ENCODE data around the gene NR3C2.

Gene NR3C2

DNA sequence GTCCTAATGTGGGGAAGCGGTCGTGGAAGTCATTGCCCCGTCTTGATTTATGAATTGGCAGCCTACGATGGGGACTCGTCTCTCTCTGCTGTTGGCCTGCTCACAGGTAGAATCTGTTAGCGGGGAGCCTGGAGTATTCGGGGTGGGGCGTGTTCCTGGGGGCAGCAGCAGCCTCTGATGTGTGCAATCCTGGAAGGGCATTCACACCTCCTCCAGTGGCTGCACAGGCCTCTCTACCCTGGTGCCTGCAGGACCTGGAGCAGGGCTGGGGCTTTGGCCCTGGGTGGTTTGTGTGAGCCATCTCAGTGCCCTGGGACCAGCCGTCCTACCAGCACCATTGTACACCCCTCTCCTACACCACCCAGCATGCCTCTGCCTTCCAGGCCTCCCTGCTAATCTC is 369.4 kb downstream of the NR3C2 start:
- no peak for DNase-seq (ENCODE audit: low read depth)

DNA sequence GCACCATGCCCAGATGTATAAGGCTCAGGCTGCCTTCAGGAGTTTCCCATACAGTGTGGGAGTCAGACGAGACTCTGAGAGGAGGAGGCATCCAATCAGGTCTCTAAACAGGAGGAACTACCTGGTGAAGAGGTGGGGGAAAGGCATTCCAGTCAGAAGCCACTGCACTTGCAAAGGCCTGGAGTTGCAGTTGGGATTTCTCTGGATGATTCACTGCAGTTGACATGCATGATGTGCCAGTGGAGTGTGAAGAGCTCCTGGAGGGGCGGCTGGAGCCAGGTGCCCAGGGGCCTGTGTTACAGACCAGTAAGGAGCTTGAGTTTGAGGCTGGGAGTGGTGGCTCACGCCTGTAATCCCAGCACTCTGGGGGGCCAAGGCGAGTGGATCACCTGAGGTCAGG is 371.2 kb downstream of the NR3C2 start:
- no peak for DNase-seq (ENCODE audit: low read depth)

DNA sequence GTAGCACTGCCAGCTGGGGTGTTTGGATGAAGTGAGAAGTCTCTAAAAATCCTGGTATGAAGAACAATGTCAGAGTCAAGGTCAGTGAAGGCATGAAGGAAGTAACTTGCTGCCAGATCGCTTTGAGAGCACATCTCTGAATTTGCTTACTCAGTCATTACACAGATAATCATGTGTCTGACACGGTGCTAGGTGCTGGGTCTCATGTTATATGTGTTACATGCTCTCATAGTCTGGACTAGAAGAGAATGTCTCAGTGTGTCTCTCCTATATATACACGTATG is 372.4 kb downstream of the NR3C2 start:
- DNase-seq (ENCODE audit: low read depth): no peak

DNA sequence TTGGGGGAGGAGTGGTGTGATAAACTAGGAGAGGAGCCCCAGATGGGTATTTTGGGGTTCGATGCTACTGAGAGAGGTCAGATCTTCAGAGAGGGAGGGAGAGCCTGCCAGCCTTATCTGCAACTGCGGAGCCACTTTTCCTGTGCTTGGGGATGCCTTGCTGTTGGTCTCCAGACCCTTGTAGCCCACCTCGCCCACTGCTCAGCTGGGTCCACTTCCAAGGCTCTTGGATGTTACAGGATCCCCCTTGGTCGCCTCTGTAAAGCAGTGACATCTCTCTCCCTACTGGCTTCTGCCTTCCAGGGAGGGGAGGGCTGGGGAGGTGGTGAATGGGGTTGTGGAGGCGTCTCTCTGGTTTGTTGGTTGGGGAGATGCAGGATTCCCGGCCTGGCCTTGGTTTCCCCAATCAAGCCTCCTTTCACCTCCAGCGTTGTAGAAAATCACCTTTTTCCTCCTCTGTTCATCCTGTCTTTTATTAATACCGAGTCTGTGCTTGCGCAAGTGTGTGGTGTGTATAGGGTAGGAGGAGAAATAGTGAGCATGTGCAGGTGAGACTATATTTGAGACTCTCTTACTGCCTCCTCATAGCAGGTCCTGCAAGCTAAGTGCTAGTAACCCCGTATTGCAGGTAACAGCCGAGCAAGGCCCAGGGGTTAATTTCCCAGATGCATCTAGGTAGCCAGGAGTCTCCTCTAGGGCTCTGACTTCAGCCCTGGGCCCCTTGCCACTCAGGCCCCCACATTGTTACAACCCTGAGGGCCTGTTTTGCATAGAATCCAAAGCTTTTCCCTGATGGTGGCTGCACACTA is 372.9 kb downstream of the NR3C2 start:
- no peak for DNase-seq (ENCODE audit: low read depth)

DNA sequence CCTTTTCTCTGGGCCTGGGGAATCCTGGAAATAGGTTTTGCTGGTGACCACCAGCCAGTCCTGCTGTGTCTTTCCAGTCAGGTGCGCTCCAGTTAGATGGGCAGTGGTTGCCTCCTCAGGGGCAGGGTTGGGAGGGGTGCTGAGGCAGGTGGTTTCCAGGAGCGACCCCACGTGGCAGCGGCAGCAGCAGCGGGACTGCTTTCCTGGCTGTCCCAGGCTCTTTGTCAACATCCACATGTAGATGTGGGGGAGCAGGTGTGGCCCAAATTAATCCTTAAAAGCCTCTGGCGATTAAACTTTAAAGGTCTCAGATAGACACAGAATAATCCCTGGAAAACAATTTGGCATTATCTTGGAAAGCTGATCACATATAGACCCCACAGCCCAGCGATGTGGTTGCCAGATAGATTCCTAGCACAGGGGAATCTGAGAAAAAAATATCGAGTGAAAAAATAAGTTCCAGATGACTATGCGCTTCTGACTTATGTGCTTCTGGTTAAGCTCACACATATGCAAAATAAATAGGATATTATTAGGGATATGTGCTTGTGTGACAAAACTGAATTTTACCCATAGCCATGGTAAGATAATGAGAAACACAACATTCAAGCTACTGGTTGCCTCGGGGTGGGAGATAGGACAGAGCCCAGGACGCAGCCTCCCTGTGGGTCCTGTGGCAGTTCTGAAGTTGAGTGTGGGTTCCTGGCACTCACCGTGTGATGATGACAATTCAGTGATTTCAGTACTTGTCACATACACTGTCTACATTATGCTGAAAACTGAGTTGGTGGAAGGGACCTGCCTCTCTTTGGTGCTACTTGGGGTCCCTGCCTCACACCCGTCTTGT is 373.9 kb downstream of the NR3C2 start:
- no peak for DNase-seq (ENCODE audit: low read depth)

DNA sequence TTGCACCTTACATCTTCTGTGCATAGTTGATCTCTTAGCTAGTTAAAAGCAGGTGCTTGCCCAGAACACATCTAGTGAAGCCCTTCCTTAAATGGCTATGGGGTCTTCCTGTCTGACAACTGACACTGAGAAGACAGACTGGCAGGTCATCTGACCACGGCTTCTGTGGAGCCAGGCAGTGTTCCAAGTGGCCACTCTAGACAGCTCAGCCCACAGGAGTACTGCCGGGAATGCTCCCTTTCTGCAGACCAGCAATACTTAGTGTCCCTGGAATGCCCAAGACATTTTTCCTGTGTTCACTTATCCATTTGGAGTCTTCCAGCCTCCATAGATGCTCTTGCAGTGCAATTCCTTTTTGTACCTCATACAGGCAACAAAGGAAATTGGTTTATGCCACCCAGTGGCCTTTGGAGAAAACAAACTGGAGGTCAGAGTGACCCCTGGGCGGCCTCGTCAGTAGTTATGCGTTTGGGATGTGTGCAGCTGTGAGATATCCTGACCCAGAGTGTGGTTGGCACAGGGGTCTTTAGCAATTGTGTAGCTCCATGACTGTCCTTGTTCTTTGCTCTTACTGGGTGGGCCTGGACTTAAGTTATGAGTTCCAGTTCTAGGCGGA is 374.8 kb downstream of the NR3C2 start:
- DNase-seq (ENCODE audit: low read depth): no peak

DNA sequence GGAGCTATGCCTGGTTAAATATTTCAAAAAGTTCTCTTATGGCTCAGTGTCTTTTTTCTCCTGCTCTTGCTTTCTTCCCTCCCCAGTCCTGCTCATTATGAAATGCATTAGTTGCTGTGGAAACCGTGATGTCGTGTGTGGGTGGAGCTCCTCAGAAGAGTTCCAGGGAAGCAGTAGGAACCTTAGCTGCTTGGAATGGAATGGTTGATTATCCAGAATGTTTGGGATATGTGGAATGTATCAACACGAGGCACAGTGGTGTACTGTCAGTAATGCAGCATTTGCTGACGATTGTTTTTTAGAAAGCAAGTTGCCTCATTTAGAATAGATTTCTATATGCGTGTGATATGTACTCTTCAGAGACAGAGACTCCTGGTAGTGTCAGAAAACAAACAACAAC is 377.1 kb downstream of the NR3C2 start:
- no peak for DNase-seq (ENCODE audit: low read depth)

DNA sequence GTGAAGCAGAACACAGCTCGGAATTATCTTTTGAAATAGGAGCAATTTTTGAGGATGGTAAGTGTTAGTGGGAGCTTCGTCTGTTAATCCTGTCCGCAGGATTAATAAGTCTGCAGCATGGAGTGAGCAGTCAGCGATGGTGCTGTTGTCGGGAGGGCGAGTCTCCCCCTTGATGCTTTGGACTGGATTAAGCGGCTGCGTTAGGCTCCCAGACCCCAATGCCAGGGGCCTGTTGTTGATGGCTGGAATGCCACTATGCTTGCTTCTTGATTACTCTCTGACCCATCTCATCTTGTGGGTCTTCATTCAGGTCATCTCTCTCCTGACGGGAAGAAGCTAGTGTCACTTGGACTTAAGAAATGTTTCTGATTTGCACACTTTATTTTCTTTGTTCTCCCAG is 377.8 kb downstream of the NR3C2 start:
- no peak for DNase-seq (ENCODE audit: low read depth)

DNA sequence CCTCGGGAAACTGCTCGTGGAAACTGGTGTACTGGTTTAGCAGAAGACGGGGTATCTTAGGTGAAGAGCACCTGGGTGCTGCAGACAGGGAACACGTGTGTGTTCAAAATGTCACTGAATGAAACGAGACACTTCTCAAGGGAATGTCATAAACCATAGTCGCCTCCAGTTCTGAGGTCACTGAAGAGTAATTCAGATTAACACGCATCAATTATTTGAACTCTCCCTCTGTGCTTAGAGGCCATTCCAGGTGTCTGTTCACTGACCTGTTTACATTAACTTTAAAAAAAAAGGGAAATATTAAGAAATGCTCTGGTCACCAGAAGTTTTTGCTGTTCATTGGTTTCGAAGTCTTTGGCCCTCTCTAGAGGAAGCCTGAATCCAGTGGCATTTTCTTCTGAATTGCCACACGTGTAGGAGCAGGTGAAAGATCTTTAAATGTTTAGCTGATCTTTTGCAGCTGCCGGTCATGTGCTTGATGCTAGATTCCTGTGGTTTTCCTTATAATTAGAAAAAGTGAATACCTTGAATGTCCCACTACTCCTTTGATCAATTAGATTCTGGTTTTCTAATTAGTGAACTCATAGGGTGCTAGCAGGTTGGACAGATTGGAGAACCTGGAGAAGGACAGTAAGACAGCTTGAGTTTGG is 379.8 kb downstream of the NR3C2 start:
- no peak for DNase-seq (ENCODE audit: low read depth)

DNA sequence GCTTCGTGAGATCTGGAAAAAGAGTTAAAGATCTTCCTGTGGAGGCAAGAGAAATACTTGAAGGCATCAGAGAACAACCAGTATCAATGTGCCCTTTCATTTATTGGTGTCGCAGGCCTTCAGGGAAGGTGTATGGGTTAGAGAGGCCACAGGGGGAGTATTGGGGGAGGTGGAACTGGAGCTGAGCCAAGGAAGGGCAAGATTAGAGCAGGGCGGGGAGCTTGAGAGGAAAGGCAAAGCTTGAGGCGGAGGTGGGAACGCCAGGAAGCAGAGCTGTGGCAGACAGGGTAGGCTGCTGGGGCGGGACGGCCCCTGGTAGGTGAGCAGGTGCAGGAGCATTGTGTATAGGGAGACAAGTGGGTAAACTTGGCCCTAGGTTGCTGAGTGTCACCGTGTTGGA is 380.4 kb downstream of the NR3C2 start:
- no peak for DNase-seq (ENCODE audit: low read depth)

DNA sequence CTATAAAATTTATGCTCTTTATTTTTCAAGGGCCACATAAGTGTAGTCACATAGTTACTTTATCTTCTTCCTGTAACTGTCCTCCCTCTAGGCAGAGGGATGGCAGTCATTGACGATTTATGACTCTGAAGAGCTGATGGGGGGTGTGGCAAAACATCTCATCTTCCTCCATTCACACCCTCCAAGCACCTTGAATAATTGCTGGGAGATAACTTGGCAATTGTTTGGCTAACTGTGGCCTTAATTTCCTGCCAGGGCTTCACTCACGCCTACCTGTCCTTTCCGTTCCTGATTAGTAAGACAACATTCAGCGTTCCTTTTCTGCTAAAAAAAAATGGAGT is 381.1 kb downstream of the NR3C2 start:
- no peak for DNase-seq (ENCODE audit: low read depth)

DNA sequence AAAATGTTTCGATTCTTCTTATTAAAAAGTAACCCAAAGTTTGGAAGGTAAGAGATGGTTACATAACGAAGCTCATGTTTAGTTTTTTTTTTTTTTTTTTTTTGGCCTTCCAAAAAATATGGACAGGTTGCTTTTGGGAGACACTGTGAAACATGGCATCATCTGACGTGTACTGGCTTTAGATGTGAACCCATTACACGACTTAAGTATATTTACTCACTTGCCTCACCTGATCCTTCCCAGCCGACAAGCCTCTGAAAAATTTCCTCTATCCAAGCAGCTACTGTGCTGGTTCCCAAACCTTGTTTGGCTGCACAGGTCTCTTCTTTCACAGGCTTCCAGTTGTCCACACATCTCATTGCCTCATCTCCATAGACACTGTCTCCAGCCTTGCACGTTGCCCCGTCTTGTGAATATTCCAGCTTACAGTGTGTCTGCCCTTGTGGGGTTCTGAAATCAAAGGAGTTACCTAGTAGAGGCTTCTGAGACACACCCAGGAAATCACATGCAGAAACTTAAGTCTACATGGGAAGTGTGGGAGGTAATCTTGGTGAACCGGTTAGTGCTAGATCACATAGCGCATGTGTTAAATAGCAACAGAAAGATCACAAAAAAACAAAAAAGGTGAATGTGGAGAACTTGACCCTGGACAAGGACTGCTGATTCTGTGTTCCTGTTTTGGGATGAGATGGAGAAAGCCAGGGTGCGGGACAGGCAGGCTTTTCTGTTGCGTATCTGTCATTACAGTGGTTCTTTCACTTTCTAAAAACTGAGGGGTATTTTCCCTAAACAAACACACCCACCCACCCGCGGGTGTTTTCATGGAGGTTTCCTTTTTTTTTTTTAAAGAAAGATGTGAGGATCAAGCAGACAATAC is 381.7 kb downstream of the NR3C2 start:
- DNase-seq (ENCODE audit: low read depth): no peak

DNA sequence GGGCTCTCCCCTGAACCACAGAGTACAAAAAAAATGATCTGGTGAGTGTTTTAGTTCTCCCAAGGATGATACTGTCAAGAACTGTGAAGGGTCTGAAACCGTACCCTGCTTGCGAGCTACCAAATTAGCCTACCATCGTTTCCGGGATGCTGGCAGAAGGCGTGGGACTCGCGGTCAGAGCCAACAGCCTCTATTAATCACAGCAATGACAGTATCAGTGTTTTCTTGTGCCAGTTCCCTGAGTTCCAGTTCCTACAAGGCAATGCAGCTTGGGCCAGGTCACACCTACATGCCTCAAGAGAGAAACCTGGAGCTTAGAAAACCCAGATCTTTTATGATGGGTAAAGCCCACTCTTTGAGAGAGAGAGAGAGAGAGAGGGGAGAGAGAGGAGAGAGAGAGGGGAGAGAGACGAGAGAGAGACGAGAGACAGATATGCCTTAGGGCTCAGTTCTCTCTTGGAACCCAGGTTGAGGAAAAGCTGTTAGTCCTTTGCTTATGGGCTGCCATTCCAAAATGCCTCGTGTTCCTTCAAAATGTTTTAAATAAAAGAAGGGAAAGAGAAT is 382.5 kb downstream of the NR3C2 start:
- no peak for DNase-seq (ENCODE audit: low read depth)

DNA sequence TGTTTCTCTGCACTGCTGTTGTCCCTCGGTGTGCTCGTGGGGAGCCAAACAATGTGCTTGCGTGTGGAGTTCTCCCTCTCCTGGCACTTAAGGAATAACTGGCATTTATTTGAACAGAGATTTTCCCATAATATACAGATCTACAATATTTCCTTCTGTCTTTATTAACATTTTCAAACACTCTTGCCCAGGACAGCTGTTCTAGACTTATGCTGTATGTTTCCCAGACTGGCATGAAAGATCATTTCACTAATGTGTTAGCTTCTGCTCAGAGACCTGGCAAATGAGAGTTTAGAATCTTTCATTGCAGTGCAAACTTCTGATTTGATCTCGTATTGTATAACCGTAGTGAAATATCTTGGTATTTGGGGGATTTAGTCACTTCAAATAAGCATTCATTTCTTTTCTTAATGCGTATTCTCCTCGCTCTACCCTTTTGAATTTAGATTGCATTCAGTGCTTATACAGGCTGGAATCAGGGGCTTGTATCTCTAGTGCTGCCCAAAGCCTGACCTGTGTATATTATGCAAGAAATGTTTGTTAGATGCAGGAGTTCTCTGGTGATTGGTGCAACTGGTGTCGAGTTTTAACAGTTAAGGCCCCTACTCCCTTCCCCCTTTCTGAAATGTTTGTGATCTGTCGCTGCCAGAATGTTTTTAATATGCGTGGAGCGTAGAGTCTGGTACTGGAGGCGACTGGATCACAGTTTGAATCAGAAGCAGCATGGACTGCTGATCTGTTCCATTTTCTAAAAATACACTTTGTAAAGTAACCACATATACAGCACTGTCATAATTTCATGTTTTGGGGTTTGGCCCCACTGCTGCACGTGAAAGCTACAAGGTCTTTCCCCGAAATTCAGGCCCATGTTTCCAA is 384.0 kb downstream of the NR3C2 start:
- no peak for DNase-seq (ENCODE audit: low read depth)

DNA sequence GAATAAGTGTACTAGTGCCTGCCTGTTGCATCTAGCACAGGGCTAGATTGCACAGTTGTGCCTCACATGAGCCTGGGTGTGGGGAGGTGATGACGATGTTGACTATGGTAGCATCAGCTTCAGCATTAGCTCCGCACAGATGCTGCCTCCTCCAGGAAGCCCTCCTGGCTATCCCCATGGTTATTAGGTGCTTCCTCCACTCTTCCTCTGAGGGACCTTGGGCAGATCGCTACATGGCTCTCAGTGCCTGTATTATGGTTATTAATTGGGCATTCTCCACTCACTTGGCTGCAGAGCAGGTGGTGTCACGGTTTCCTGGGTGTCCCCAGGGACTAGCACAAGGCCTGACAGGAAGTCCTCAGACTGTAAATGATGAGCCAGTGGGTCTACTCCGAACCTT is 384.7 kb downstream of the NR3C2 start:
- DNase-seq (ENCODE audit: low read depth): no peak

DNA sequence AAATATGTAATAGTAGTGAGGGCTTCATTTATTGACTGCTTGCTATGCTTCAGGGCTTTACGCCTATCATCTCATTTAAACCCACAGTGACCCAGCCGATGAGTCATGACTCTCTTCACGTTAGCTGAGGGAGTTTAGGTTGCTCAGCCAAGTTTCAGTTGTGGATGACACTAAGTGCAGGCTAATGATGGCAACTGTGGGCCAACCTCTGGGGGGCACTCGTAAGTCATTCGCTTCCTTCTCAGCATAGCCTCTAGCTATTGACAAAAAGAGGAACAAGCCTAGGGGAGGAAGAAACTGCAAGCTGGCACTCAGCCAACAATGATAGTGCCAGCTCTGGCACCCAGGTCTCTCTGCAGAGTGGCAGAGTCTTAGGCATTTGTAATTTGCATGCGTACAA is 385.3 kb downstream of the NR3C2 start:
- peak; percentile 78 for DNase-seq (ENCODE audit: low read depth)

DNA sequence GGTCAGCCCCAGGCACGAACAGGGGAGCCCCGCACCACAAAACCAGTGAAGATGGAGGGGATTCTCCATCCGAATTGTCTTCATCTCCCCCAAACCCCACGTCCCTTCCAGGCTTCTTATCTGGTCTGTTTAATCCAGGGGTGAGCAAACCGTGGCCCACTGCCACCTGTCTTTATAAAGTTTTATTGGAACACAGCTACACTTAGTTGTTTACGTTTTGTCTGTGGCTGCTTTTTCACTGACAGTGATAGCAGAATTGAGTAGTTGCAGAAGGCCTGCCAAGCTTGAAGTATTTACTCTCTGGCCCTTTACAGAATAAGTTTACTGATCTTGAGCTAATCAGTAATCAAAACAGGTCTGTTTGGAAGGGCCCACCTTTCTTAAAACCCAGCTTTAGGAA is 386.4 kb downstream of the NR3C2 start:
- DNase-seq (ENCODE audit: low read depth): no peak

DNA sequence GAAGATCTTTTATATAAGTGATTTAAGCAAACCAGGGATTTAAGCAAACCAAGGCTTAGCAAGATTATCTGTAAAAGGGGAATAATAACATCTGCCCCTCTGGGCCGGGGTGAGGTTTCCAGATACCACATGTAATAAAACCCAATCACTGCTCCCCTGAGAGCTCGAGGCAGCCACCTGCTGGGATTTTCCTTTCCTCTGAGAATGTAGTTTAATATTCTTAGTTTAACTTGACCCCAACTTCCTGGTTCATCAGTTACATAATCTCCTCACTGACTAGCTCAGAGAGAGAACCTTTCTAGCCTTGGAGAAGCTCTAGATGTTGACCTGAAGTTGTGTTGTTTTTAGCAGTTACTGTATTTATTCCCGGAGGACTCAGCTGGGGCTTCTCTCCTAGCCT is 387.9 kb downstream of the NR3C2 start:
- no peak for DNase-seq (ENCODE audit: low read depth)

DNA sequence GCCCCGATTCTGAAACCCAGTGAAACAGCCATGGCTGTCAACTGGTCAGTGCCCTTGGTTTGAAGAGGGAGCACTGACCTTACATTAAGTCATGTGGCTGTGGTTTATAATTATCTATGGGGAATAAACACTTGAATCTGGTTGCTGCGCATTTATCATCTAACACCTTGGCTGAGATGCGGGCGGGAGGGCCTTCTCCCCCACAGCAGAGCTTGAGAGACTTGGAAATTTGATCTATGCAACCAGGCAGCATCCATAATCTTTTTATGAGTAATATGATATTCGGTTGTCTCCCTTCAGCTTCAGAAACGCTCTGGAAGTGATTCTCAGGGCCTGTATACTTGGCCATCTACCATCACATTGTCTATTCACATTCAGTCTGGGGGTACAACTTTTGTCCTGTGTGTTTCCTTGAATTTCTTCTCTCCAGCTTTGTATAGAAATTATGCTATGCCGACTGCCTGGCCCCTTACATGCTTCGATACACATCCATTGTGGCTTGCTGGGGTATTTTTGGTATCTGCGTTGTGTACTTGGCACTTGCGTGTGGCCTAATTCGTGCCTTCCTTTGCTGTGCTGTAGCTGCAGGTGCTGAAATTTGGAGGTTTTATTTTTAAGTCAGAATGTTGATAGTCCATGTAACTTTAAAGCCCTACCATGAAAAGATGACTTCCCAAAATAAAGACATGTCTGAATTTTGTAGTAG is 388.8 kb downstream of the NR3C2 start:
- no peak for DNase-seq (ENCODE audit: low read depth)

DNA sequence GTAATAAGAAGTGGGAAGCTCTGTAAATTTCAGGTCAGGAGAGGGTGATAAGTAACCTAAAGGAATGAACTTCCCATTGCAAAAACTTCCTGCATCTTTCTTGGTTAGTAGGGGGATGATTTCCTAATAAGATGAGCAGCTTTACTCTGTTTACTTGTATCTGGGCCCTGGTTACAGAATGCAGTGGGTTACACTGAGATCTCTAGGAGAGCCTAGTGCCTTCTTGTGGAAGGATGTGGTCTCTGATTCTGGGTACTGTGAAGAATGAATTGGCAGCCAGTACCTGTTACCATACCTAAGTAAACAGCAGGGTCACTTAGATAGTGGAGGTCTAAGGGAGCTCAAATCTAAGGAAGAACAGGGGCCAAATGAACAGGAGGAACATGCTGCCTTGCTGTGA is 389.8 kb downstream of the NR3C2 start:
- peak; percentile 27 for DNase-seq (ENCODE audit: low read depth)

Data from CMK (cell line).